Body of pancreas (tissue), 4 donors: ENCODE data around the gene CDKL5. TPM values are rescaled to one million over a fixed set of nuclear protein-coding genes. Genes with fewer than 3 reads are reported as not detected.

Experiments used
- ATAC-seq: fragments of 150-250 bp; one replicate; pipeline ENCODE4 v1.9.1; 2016
- DNase-seq, 4 donors: peaks; one replicate each; pipeline ENCODE4 v3.0.0-alpha.2; 2019
- H3K27ac ChIP-seq, 4 donors: fragments of 200-600 bp; sonication (generic); 1 replicate in 3 of 4; 2 replicates in 1 of 4; pipeline versions ENCODE4 v1.5.1 to v1.6.1; 2016 to 2019; ENCODE audit warnings: mild to moderate bottlenecking in 1 of 4, mixed read lengths in 1 of 4, moderate library complexity in 1 of 4
- H3K27me3 ChIP-seq, 2 donors: fragments of 200-600 bp; sonication (generic); one replicate each; pipeline ENCODE4 v1.6.0; 2016; ENCODE audit warnings: mild to moderate bottlenecking in 1 of 2
- H3K36me3 ChIP-seq, 2 donors: fragments of 200-600 bp; sonication (generic); replicated peaks in 1 of 2; 2 replicates each; pipeline ENCODE4 v1.5.1; 2016; ENCODE audit warnings: low read depth in 2 of 2; ENCODE audit not compliant: insufficient read depth in 1 of 2
- H3K4me1 ChIP-seq: fragments of 200-600 bp; sonication (generic); one replicate; pipeline ENCODE4 v1.6.0; 2016
- H3K4me3 ChIP-seq, 2 donors: fragments of 200-600 bp; sonication (generic); 1 replicate in 1 of 2; 2 replicates in 1 of 2; pipeline ENCODE4 v1.5.1; 2016 to 2019
- H3K9me3 ChIP-seq, 3 donors: fragments of 200-600 bp; sonication (generic); 1 replicate in 2 of 3; 2 replicates in 1 of 3; pipeline ENCODE4 v1.5.1; 2016
- CTCF ChIP-seq, 7 experiments: fragments of 450-650 bp in 4 of 7; fragments of 200-600 bp in 3 of 7; sonication (generic) in 3 of 7; IDR thresholded peaks; one replicate each; pipeline ENCODE4 v1.5.1; 2016 to 2019; ENCODE audit warnings: antibody characterized with exemption in 7 of 7
- POLR2A ChIP-seq, 3 donors: fragments of 450-650 bp; IDR thresholded peaks; one replicate each; pipeline ENCODE4 v1.6.1; 2016; ENCODE audit warnings: antibody characterized with exemption in 3 of 3, mild to moderate bottlenecking in 2 of 3
- WGBS, 2 donors: methylation state at CpG; one replicate each; pipeline ENCODE4 v1.1.5; 2017; 5-methylcytosine and 5-hydroxymethylcytosine counted together
- intact Hi-C: fragments of 100-400 bp; cut with DNase I; formaldehyde crosslinking; loops from one replicate; pipeline ENCODE4 v1.15.1; 2023
- total RNA-seq, 2 donors: library from RNA; depleted of rRNA; stranded (reverse); fragments of >200 nt; gene quantifications; one replicate each; pipeline ENCODE4 v1.1.0, GENCODE V29; 2016

CDKL5 gene
- total RNA-seq, 2 donors from 2014 or later = 3.6 to 5.7 TPM

- 53 to 59% methylated on average over 2 of the region's 2 CpGs for WGBS, 2 donors
- Histone ChIP-seq H3K9me3 (no peaks in the 10 kb centered on the region), H3K27me3 (no peaks in the 10 kb centered on the region), H3K4me1 (peaks cover 7% of the 10 kb centered on the region), H3K36me3 (no peaks in the 10 kb centered on the region), H3K4me3 (no peak overlapping the region), H3K27ac (no peak overlapping the region)
- DNase-seq = no peak
- no peak for ATAC-seq
- TF ChIP-seq POLR2A (IDR thresholded peaks at IDR 0.05) (no peak), CTCF (IDR thresholded peaks at IDR 0.05) (no peak)
- intact Hi-C loops = no loop called here
Measured at GRCh38 chrX:18598413-18598812, 173.0 kb downstream of the CDKL5 start.

GRCh38 chrX:18607966-18608365 is 182.6 kb downstream of the CDKL5 start:
- no peak for TF ChIP-seq CTCF (IDR thresholded peaks at IDR 0.05)
- TF ChIP-seq POLR2A (IDR thresholded peaks at IDR 0.05) = no peak
- H3K4me1 ChIP-seq = peaks cover 9% of the 10 kb centered on the region
- intact Hi-C loops = no loop called here
- H3K27ac ChIP-seq = no peak overlapping the region
- 76 to 82% methylated on average over 4 of the region's 4 CpGs for WGBS, 2 donors
- H3K27me3 ChIP-seq = no peaks in the 10 kb centered on the region
- H3K9me3 ChIP-seq = no peaks in the 10 kb centered on the region
- DNase-seq (no peak), ATAC-seq (no peak)
- H3K4me3 ChIP-seq = no peak overlapping the region
- H3K36me3 ChIP-seq = no peaks in the 10 kb centered on the region

GRCh38 chrX:18613930-18614639 is 188.7 kb downstream of the CDKL5 start:
- no peak for ATAC-seq
- H3K27ac ChIP-seq = no peak overlapping the region
- H3K9me3 ChIP-seq = no peaks in the 10 kb centered on the region
- H3K4me3 ChIP-seq = no peak overlapping the region
- peaks cover 24% of the 10 kb centered on the region for H3K4me1 ChIP-seq
- TF ChIP-seq CTCF (IDR thresholded peaks at IDR 0.05) (no peak), POLR2A (IDR thresholded peaks at IDR 0.05) (no peak)
- WGBS, 2 donors = 86 to 90% methylated on average over 3 of the region's 3 CpGs
- H3K27me3 ChIP-seq = no peaks in the 10 kb centered on the region
- intact Hi-C loops = no loop called here
- no peaks in the 10 kb centered on the region for H3K36me3 ChIP-seq
- no peak for DNase-seq

GRCh38 chrX:18616688-18617406 is 191.4 kb downstream of the CDKL5 start:
- Histone ChIP-seq H3K4me3 (no peak overlapping the region), H3K36me3 (no peaks in the 10 kb centered on the region), H3K27ac (peak overlapping the region; percentile 9 to 81 (median 74)), H3K27me3 (no peaks in the 10 kb centered on the region), H3K9me3 (no peaks in the 10 kb centered on the region), H3K4me1 (peaks cover 31% of the 10 kb centered on the region)
- 37 to 48% methylated on average over 8 of the region's 8 CpGs for WGBS, 2 donors
- ATAC-seq = no peak
- DNase-seq = no peak
- intact Hi-C loops = no loop called here
- no peak for TF ChIP-seq CTCF (IDR thresholded peaks at IDR 0.05)
- TF ChIP-seq POLR2A (IDR thresholded peaks at IDR 0.05) = no peak
